ENCODE data around the gene CCT8L2.
A peak's percentile ranks its signal among the peaks of the same experiment; 100 is the strongest.
"Not testable (repeated sequence)": the region's sequence is repeated elsewhere in the genome, so short reads cannot be mapped to it uniquely, and the experiment has no call there.

The CCT8L2 gene

DNA sequence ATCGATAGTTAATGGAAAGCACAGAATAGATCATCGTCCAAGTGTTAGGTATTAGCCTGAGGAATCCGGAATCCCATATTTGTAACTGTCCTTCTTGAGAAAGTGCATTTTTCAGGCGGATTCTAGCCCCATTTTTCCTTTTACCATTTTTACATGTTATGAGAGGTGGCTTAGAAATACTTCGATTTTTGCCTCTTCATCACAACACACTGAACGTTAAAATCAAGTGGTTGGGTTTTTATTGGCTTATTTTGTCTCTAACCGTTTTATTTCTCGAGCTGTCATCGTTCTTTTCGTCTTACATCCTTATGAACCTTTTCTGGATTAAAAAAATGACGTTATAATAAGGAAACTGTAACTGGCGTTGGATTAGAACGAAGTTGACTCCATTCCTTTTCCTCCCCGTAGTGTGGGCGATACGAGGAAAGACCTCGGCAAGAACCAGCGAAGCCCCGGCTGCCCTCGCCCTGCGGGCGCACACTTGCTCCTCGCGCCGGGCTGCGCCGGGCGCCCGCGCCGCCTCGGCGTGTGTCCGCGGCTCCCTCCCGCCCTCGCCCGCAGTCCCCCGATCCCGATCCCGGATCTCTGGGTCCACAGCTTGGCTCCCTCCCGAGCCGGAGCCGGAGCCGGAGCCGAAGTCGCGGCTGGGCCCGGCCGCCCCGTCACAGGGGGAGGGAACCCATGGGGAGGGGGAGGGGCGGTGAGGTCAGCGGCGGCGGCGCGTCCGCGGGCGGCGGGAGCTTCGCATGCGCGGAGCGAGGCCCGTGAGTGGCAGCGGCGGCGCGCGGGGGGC, 8.2 kb upstream of the CCT8L2 start:
- DNase-seq (ENCODE audit: low read depth, low spot score), result not testable (repeated sequence)

DNA sequence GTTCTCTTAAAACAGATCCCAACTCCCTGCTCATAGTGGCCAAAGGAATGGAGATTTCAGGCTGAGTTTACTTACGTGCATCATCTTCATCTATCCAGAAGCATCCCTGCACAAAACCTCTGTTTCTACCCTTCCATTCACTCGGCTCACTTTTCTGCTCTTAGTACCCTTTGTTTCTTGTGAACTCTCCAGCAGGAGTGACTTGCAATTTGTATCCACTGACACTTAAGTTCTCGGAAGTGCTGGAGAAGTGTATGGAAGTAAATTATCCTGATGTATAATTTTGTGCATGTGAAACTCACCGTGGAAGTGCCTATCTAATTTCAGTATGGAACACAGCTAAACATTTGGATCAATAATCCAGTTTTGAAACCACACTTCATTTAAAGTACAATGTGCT, 7.0 kb upstream of the CCT8L2 start:
- DNase-seq (ENCODE audit: low read depth, low spot score); H3K4me3 ChIP-seq (ENCODE audit: low read length): not testable (repeated sequence)

More for the DNA sequence above, 8.2 kb upstream of the CCT8L2 start:
- H3K4me3 ChIP-seq (ENCODE audit: low read length), result peak overlapping the region; percentile 33

DNA sequence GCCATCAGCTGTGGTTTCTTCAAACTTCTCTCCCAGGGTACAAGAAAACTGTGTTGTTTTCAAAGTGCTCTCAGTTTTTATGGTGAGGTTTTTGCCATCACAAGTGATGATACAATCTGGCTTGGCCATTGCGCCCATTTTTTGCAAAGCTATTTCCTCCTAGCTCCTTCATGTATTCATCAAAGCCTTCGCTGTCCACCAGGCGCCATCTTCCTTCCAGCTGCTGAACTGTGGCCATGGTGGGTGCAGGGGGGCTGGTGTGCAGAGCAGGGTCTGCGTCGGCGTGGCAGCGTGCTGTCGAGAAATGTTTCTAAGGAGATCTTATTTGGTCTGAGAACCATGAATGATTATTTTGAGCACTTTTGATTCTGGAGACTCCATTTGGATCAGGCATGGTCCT, 2.6 kb upstream of the CCT8L2 start:
- DNase-seq (ENCODE audit: low read depth, low spot score); H3K4me3 ChIP-seq (ENCODE audit: low read length): not testable (repeated sequence)

DNA sequence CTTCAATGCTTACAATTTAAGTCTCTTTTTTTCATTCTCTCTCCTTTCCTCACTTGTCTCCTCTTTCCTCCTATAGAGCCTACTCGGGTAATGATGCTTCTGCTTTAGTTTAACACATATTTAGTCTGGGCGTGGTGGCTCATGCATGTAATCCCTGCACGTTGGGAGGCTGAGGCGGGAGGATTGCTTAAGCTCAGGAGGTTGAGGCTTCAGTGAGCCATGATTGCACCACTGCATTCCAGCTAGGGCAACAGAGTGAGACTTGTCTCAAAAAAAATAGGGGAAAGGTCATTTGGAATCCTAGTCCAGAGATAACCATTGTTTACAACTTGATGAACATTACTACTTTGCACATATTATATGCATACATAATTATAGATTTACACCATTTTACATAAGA, 1.4 kb upstream of the CCT8L2 start:
- DNase-seq (ENCODE audit: low read depth, low spot score), result no peak
- no peak overlapping the region for H3K4me3 ChIP-seq (ENCODE audit: low read length)

DNA sequence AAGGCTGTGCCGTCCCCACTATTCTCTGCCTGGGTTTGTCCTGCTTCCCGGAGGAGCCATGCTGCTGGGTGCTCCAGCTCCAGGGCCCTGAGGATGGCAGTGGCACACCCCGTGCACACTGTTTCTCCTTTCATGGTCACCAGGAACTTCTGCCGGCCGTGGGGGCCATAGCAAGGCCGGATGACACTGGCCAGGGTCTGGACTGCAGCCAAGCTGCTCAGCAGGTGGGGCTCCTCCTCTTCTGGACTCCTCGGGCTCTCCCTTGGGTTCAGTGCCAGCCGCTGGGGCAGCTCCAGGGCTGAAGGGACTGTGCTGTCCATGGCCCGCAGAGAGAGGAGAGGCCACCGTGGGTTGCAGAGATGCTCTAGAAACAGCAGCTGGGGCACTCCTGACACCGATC, 379 bp downstream of the CCT8L2 start:
- H3K4me3 ChIP-seq (ENCODE audit: low read length); DNase-seq (ENCODE audit: low read depth, low spot score): not testable (repeated sequence)

DNA sequence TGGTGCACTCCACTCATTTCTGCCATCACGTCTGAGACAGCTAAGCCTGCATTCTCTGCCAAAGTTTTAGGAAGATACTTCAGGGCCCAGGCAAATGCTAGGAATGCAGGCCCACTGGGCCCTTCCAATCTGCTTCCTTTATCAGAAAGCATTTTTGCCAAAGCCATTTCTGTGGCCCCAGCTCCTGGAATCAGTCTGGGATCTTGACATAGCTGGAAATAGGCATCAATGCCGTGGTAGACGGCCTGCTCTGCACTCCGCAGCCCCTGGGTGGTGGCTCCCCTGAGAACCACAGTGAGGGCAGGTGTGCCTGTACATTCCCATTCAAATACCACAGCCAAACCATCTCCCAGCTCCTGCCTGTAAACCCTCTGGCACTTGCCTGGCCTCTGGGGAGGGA, 1.5 kb downstream of the CCT8L2 start:
- not testable (repeated sequence) for H3K4me3 ChIP-seq (ENCODE audit: low read length); DNase-seq (ENCODE audit: low read depth, low spot score)

DNA sequence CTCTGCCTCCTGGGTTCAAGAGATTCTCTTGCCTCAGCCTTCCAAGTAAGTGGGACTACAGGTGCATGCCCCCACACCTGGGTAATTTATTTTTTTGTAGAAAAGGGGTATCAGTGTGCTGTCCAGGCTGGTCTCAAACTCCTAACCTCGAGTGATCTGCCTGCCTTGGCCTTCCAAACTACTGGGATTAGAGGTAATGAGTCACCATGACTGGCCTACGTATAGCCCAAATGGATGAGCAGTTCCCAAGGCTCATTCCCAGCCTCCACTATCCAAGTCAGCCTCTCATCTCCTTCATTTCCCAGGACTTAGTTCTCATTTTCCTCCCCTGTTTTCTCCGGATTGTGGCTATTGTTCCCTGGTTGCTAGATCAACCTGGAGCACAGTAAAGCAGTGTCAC, 5.6 kb downstream of the CCT8L2 start:
- no peak for DNase-seq (ENCODE audit: low read depth, low spot score)
- H3K4me3 ChIP-seq (ENCODE audit: low read length), result no peak overlapping the region

DNA sequence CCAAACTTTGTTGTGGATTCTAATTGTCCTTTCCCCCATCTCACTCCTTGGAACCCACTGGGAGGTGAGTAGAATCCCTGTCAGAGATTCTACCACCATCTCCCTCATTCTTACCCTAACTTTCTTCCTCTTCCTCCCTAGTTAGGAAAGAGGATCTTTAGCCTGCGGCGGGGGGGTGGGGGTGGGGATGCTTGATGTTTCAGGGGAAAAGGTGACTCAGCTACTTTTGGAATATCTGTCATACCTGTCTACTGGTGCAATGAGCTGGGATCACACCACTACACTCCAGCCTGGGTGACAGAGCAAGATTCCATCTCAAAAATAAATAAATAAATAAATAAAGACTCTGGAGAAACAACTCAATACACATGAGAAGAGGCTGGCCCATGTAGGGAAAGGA, 6.4 kb downstream of the CCT8L2 start:
- DNase-seq (ENCODE audit: low read depth, low spot score), result no peak
- no peak overlapping the region for H3K4me3 ChIP-seq (ENCODE audit: low read length)

DNA sequence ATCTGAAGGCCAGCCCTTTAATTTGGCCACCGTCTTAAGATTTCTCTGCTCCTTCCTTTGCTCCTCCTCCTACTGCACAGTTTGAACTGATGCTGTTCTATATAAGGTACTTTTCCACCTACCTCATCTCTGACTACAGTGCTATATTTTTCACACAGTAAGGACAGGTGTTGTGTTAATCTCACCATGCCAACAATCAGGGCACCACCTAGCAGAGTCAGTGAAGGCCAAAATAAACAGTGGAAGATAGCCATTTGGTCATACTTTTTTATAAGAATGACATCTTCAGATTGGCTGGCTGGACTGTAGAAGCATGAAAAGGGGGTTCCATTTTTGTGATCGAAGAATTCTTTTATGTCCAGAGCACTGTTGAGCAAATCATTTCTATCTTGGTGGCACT, 11.7 kb downstream of the CCT8L2 start:
- not testable (repeated sequence) for DNase-seq (ENCODE audit: low read depth, low spot score)

DNA sequence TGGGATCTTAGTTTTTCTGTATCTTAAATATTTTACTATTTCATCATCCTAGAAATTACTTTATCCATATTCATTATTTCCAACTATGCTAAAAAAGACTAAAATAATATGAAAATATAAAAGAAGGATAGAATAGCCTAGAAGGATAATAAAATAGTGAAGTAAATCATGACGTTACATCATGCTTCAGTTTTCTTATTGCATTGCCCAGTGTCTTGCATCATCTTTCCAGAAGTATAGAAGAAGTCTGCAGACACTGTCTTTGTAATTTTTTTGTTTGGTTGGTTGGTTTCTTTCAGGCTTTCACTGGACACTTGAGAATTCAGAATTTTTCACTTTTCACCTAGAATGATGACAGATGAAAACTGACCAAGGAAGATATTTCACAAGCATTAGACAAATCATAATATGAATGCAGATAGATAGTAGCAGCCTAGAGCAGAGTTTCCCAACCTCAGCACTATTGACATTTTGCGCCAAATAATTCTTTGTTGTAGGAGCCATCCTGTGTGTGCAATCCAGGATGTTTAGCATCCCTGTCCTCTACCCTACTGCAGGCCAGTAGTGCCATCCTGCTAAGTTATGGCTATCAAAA, 23.3 kb downstream of the CCT8L2 start:
- DNase-seq (ENCODE audit: low read depth, low spot score); H3K4me3 ChIP-seq (ENCODE audit: low read length): not testable (repeated sequence)

More for the DNA sequence above, 11.7 kb downstream of the CCT8L2 start:
- not testable (repeated sequence) for H3K4me3 ChIP-seq (ENCODE audit: low read length)

DNA sequence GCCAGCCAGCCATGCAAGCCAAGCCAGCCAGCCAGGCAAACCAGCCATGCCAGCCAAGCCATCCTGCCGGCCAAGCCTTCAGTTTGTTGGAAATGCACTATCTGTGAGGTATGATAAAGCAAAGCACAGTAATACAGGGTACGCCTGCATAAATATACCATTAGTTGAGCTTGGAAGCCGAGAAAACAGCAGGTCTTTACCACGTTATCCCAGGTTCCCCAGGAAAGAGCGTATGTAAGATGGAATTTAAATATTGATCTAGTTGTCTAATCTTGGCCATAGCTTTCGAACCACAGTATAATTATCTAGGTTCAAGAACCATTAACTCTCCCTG, 24.2 kb downstream of the CCT8L2 start:
- DNase-seq (ENCODE audit: low read depth, low spot score), result no peak
- no peak overlapping the region for H3K4me3 ChIP-seq (ENCODE audit: low read length)

DNA sequence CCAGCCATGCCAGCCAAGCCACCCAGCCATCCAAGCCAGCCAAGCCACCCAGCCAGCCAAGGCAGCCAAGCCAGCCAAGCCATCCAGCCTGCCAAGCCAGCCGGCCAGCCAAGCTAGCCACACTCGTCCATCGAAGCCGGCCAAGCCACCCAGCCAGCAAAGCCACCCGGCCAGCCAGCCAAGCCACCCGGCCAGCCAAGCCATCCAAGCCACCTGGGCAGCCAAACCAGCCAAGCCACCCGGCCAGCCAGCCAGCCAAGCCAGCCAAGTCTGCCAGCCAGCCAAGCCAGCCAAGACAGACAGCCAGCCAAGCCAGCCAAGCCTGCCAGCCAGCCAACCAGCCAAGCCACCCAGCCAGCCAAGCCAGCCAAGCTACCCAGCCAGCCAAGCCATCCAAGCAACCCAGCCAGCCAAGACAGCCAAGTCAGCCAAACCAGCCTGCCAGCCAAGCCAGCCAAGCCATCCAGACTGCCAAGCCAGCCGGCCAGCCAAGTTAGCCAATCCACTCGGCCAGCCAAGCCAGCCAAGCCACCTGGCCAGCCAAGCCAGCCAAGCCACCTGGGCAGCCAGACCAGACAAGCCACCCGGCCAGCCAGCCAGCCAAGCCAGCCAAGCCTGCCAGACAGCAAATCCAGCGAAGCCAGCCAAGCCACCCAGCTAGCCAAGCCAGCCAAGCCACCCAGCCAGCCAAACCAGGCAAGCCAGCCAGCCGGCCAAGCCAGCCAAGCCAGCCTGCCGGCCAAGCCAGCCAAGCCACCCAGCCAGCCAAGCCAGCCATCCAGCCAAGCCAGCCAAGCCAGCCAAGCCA, 24.8 kb downstream of the CCT8L2 start:
- not testable (repeated sequence) for DNase-seq (ENCODE audit: low read depth, low spot score); H3K4me3 ChIP-seq (ENCODE audit: low read length)

DNA sequence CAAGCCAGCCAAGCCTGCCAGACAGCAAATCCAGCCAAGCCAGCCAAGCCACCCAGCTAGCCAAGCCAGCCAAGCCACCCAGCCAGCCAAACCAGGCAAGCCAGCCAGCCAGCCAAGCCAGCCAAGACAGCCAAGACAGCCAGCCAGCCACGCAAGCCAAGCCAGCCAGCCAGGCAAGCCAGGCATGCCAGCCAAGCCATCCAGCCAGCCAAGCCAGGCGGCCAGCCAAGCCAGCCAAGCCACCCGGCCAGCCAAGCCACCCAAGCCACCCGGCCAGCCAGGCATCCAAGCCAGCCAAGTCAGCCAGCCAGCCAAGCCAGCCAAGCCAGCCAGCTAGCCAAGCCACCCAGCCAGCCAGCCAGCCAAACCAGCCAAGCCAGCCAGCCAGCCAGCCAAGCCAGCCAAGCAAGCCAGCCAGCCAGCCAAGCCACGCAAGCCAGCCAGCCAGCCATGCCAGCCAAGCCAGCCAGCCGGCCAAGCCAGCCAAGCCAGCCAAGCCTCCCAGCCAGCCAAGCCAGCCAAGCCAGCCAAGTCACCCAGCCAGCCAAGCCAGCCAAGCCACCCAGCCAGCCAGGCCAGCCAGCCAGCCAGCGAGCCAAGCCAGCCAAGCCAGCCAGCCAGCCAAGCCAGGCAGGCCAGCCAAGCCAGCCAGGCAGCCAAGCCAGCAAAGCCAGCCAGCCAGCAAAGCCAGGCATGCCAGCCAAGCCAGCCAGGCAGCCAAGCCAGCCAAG, 26.0 kb downstream of the CCT8L2 start:
- DNase-seq (ENCODE audit: low read depth, low spot score); H3K4me3 ChIP-seq (ENCODE audit: low read length): not testable (repeated sequence)

DNA sequence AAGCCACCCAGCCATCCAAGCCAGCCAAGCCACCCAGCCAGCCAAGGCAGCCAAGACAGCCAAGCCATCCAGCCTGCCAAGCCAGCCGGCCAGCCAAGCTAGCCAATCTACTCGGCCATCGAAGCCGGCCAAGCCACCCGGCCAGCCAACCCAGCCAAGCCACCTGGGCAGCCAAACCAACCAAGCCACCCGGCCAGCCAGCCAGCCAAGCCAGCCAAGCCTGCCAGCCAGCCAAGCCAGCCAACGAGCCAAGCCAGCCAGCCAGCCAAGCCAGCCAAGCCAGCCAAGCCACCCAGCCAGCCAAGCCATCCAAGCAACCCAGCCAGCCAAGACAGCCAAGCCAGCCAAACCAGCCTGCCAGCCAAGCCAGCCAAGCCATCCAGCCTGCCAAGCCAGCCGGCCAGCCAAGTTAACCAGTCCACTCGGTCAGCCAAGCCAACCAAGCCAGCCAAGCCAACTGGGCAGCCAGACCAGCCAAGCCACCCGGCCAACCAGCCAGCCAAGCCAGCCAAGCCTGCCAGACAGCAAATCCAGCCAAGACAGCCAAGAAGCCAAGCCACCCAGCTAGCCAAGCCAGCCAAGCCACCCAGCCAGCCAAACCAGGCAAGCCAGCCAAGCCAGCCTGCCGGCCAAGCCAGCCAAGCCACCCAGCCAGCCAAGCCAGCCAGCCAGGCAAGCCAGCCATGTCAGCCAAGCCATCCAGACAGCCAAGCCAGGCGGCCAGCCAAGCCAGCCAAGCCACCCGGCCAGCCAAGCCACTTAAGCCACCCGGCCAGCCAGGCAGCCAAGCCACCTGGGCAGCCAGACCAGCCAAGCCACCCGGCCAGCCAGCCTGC, 26.8 kb downstream of the CCT8L2 start:
- not testable (repeated sequence) for DNase-seq (ENCODE audit: low read depth, low spot score)

DNA sequence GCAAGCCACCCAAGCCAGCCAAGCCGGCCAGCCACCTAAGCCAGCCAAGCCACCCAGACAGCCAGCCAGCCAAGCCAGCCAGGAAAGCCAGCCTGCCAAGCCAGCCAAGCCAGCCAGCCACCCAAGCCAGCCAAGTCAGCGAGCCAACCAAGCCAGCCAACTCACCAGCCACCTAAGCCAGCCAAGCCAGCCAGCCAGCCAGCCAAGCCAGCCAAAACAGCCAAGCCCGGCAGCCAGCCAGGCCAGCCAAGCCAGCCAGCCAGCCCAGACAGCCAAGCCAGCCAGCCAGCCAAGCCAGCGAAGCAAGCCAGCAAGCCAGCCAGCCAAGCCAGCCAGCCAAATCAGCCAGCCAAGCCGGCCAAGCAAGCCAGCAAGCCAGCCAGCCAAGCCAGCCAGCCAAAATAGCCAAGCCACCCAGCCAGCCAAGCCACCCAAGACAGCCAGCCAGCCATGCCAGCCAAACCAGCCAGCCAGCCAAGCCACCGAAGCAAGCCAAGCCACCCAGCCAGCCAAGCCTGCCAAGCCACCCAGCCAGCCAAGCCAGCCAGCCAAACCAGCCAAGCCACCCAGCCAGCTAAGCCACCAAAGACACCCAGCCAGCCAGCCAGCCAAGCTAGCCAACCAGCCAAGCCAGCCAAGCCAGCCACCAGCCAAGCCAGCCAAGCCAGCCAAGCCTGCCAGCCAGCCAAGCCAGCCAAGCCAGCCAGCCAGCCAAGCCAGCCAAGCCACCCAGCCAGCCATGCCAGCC, 27.6 kb downstream of the CCT8L2 start:
- not testable (repeated sequence) for H3K4me3 ChIP-seq (ENCODE audit: low read length); DNase-seq (ENCODE audit: low read depth, low spot score)

More for the DNA sequence above, 26.8 kb downstream of the CCT8L2 start:
- H3K4me3 ChIP-seq (ENCODE audit: low read length), result not testable (repeated sequence)

DNA sequence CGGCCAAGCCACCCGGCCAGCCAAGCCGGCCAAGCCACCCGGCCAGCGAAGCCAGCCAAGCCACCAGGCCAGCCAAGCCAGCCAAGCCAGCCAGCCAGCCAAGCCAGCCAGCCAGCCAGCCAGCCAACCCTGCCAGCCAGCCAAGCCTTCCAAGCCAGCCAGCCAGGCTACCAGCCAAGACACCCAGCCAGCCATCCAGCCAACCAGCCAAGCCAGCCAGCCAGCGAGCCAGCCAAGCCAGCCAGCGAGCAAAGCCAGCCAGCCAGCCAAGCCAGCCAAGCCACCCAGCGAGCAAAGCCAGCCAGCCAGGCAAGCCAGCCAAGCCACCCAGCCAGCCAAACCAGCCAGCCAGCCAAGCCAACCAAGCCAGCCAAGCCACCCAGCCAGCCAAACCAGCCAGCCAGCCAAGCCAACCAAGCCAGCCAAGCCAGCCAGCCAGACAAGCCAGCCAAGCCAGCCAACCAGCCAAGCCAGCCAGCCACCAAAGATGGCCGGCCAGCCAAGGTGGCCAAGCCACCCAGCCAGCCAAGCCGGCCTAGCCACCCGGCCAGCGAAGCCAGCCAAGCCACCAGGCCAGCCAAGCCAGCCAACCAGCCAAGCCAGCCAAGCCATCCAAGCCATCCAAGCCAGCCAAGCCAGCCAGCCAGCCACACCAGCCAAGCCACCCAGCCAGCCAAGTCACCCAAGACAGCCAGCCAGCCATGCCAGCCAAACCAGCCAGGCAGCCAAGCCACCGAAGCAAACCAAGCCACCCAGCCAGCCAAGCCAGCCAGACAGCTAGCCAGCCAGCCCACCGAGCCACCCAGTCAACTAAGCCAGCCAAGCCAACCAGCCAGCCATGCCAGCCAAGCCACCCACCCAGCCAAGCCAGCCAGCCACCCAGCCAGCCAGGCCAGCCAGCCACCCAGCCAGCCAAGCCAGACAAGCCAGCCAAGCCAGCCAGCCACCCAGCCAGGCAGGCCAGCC, 28.8 kb downstream of the CCT8L2 start:
- no peak for DNase-seq (ENCODE audit: low read depth, low spot score)
- no peak overlapping the region for H3K4me3 ChIP-seq (ENCODE audit: low read length)

Data from Jurkat, Clone E6-1 (cell line).